ENCODE data around the gene RAB9B. TPM values are rescaled to one million over a fixed set of nuclear protein-coding genes. Genes with fewer than 3 reads are reported as not detected.

The RAB9B gene
- total RNA-seq, 1 donor from 2014 or later = not detected

- DNase-seq (ENCODE audit: low read depth) = no peak
- Histone ChIP-seq H3K36me3 (ENCODE audit: control insufficient read depth, insufficient read depth, low read length) (no peaks in the 10 kb centered on the region), H3K27me3 (ENCODE audit: control insufficient read depth, insufficient read depth, low read length) (peaks cover 2% of the 10 kb centered on the region), H3K4me3 (ENCODE audit: low read depth, low read length) (no peak overlapping the region)
- no peak for FAIRE-seq
- no peak for TF ChIP-seq CTCF (IDR thresholded peaks at IDR 0.05; ENCODE audit: insufficient read depth, low read length, severe bottlenecking)
These were observed 40.1 kb downstream of the RAB9B start for GRCh38 chrX:103791826-103792485.

DNA sequence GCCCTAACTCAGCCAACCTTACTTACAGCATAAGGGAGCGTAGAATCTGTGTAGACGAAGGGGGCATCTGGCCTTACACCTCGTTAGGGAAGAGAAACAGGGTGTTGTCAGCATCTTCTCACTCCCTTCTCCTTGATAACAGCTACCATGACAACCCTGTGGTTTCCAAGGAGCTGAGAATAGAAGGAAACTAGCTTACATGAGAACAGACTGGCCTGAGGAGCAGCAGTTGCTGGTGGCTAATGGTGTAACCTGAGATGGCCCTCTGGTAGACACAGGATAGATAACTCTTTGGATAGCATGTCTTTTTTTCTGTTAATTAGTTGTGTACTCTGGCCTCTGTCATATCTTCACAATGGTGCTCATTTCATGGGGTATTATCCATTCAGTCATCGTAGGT is 40.8 kb downstream of the RAB9B start:
- no peak for FAIRE-seq
- H3K36me3 ChIP-seq (ENCODE audit: control insufficient read depth, insufficient read depth, low read length) = no peaks in the 10 kb centered on the region
- TF ChIP-seq CTCF (IDR thresholded peaks at IDR 0.05; ENCODE audit: insufficient read depth, low read length, severe bottlenecking) = no peak
- H3K4me3 ChIP-seq (ENCODE audit: low read depth, low read length) = no peak overlapping the region
- H3K27me3 ChIP-seq (ENCODE audit: control insufficient read depth, insufficient read depth, low read length) = peaks cover 2% of the 10 kb centered on the region
- DNase-seq (ENCODE audit: low read depth) = no peak

- TF ChIP-seq CTCF (IDR thresholded peaks at IDR 0.05; ENCODE audit: insufficient read depth, low read length, severe bottlenecking) = no peak
- FAIRE-seq (no peak), DNase-seq (ENCODE audit: low read depth) (no peak)
- Histone ChIP-seq H3K27me3 (ENCODE audit: control insufficient read depth, insufficient read depth, low read length) (peaks cover 2% of the 10 kb centered on the region), H3K4me3 (ENCODE audit: low read depth, low read length) (no peak overlapping the region), H3K36me3 (ENCODE audit: control insufficient read depth, insufficient read depth, low read length) (no peaks in the 10 kb centered on the region)
These were observed 43.1 kb downstream of the RAB9B start for GRCh38 chrX:103789004-103789403.

DNA sequence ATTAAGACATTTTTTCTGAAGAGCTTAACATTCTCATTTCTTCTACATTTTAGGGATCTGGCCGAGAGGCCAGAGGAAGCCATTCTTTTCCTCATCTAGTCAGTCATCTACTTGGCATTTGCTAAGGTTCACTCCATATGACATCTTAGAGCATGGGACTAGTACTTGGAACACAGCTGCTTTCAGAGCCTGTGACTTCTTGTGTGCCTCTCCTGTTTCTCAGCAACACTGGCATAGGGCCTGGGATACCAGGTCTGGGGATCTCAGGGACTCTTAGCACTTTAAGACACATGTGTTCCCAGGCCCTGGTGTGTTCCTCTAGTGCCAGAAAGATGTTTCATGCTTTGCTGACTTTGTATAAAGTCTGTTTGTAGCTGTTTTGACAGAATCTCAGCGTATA is 48.1 kb downstream of the RAB9B start:
- Histone ChIP-seq H3K27me3 (ENCODE audit: control insufficient read depth, insufficient read depth, low read length) (peaks cover 2% of the 10 kb centered on the region), H3K4me3 (ENCODE audit: low read depth, low read length) (no peak overlapping the region), H3K36me3 (ENCODE audit: control insufficient read depth, insufficient read depth, low read length) (no peaks in the 10 kb centered on the region)
- DNase-seq (ENCODE audit: low read depth) (no peak), FAIRE-seq (no peak)
- TF ChIP-seq CTCF (IDR thresholded peaks at IDR 0.05; ENCODE audit: insufficient read depth, low read length, severe bottlenecking) = no peak

- FAIRE-seq (peak; percentile 7), DNase-seq (ENCODE audit: low read depth) (no peak)
- no peaks in the 10 kb centered on the region for H3K36me3 ChIP-seq (ENCODE audit: control insufficient read depth, insufficient read depth, low read length)
- peaks cover 2% of the 10 kb centered on the region for H3K27me3 ChIP-seq (ENCODE audit: control insufficient read depth, insufficient read depth, low read length)
- no peak for TF ChIP-seq CTCF (IDR thresholded peaks at IDR 0.05; ENCODE audit: insufficient read depth, low read length, severe bottlenecking)
- H3K4me3 ChIP-seq (ENCODE audit: low read depth, low read length) = no peak overlapping the region
These were observed 48.9 kb downstream of the RAB9B start for GRCh38 chrX:103783196-103783595.

DNA sequence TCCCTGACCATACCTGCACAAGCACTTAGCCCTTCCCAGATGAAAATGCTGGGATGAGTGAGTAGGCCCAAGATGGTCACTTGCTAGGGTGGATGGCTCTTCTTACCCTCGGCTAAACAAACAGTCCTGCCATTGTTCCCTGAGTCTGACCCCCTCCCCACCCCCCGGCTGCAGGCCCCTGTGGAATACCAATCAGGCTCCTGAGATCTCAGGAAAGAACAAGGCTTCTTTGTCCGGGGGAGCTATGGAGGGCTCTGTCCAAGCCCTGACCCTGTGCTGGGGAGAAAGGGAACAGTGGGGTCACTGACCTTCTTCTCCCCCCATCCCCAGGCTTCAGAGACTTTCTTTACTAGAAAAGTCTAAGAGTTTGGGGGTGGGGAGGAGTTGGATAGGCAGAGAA is 49.4 kb downstream of the RAB9B start:
- Histone ChIP-seq H3K27me3 (ENCODE audit: control insufficient read depth, insufficient read depth, low read length) (peaks cover 2% of the 10 kb centered on the region), H3K4me3 (ENCODE audit: low read depth, low read length) (no peak overlapping the region), H3K36me3 (ENCODE audit: control insufficient read depth, insufficient read depth, low read length) (no peaks in the 10 kb centered on the region)
- DNase-seq (ENCODE audit: low read depth) = no peak
- no peak for FAIRE-seq
- no peak for TF ChIP-seq CTCF (IDR thresholded peaks at IDR 0.05; ENCODE audit: insufficient read depth, low read length, severe bottlenecking)

All from bronchial epithelial cell (primary cell).